ENCODE measurements around the gene CIZ1. TPM values are rescaled to one million over a fixed set of nuclear protein-coding genes. Genes with fewer than 3 reads are reported as not detected.

The CIZ1 gene
- total and polyA plus RNA-seq, 9 of the 15 experiments (the other 6 are each of a cell fraction or from before 2014, with no cell fraction given): 6.6 to 329 (median 87.8) TPM

DNA sequence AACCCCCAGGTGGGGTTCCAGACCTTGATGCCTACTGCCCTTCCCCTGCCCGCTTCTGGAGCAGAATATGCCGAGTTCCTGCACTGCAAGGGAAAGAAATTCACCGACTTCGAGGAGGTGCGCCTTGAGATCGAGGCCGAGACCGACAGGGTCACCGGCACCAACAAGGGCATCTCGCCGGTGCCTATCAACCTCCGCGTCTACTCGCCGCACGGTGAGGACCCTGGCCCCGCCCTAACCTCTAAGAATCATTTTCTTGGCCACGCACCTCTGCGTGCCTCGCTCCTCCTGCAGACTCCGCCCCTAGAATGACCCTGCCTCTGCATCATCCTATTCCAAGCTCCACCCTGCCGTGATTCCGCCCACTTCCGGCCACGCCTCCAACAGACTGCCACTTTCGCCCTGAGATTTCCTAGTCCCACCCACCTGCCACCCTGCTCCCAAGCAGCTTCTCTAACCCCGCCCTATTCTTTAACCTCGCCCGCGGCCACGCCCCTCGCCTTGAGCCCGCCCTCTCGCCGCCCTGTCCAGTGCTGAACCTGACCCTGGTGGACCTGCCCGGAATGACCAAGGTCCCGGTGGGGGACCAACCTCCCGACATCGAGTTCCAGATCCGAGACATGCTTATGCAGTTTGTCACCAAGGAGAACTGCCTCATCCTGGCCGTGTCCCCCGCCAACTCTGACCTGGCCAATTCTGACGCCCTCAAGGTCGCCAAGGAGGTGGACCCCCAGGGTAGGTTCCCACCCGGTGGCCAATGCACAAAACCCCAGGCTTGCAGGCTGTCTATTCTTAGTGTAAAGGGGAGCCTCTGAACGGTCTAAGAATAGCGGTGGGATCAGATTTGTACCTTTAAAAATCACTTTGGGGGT, 27.4 kb upstream of the CIZ1 start (continued):
- TF ChIP-seq SRSF3 (IDR thresholded peaks at IDR 0.05; ENCODE audit: insufficient read depth, low read length) (no peak), TAF7 (tag; IDR thresholded peaks at IDR 0.05) (no peak), HMG20B (CRISPR knock-in tag; IDR thresholded peaks at IDR 0.05) (no peak), ZBED1 (IDR thresholded peaks at IDR 0.05) (no peak), IFI16 (CRISPR knock-in tag; IDR thresholded peaks at IDR 0.05) (0 out of 2 replicates have a peak, but pooled peaks have one; percentile 38), FOXK1 (CRISPR knock-in tag; IDR thresholded peaks at IDR 0.05; ENCODE audit: borderline replicate concordance) (no peak), FIP1L1 (IDR thresholded peaks at IDR 0.05; ENCODE audit: low read depth, low read length, poor library complexity, severe bottlenecking) (no peak), CBX1 (IDR thresholded peaks at IDR 0.05; ENCODE audit: low read depth) (no peak), DPF2 (IDR thresholded peaks at IDR 0.05) (no peak), GATAD2B (IDR thresholded peaks at IDR 0.05; ENCODE audit: borderline replicate concordance) (no peak)
- TF ChIP-seq, protein P1, sequence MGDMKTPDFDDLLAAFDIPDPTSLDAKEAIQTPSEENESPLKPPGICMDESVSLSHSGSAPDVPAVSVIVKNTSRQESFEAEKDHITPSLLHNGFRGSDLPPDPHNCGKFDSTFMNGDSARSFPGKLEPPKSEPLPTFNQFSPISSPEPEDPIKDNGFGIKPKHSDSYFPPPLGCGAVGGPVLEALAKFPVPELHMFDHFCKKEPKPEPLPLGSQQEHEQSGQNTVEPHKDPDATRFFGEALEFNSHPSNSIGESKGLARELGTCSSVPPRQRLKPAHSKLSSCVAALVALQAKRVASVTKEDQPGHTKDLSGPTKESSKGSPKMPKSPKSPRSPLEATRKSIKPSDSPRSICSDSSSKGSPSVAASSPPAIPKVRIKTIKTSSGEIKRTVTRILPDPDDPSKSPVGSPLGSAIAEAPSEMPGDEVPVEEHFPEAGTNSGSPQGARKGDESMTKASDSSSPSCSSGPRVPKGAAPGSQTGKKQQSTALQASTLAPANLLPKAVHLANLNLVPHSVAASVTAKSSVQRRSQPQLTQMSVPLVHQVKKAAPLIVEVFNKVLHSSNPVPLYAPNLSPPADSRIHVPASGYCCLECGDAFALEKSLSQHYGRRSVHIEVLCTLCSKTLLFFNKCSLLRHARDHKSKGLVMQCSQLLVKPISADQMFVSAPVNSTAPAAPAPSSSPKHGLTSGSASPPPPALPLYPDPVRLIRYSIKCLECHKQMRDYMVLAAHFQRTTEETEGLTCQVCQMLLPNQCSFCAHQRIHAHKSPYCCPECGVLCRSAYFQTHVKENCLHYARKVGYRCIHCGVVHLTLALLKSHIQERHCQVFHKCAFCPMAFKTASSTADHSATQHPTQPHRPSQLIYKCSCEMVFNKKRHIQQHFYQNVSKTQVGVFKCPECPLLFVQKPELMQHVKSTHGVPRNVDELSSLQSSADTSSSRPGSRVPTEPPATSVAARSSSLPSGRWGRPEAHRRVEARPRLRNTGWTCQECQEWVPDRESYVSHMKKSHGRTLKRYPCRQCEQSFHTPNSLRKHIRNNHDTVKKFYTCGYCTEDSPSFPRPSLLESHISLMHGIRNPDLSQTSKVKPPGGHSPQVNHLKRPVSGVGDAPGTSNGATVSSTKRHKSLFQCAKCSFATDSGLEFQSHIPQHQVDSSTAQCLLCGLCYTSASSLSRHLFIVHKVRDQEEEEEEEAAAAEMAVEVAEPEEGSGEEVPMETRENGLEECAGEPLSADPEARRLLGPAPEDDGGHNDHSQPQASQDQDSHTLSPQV (IDR thresholded peaks at IDR 0.05): no peak
- TF ChIP-seq, protein P2, sequence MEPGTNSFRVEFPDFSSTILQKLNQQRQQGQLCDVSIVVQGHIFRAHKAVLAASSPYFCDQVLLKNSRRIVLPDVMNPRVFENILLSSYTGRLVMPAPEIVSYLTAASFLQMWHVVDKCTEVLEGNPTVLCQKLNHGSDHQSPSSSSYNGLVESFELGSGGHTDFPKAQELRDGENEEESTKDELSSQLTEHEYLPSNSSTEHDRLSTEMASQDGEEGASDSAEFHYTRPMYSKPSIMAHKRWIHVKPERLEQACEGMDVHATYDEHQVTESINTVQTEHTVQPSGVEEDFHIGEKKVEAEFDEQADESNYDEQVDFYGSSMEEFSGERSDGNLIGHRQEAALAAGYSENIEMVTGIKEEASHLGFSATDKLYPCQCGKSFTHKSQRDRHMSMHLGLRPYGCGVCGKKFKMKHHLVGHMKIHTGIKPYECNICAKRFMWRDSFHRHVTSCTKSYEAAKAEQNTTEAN (CRISPR knock-in tag; IDR thresholded peaks at IDR 0.05): no peak
- TF ChIP-seq, protein P3, sequence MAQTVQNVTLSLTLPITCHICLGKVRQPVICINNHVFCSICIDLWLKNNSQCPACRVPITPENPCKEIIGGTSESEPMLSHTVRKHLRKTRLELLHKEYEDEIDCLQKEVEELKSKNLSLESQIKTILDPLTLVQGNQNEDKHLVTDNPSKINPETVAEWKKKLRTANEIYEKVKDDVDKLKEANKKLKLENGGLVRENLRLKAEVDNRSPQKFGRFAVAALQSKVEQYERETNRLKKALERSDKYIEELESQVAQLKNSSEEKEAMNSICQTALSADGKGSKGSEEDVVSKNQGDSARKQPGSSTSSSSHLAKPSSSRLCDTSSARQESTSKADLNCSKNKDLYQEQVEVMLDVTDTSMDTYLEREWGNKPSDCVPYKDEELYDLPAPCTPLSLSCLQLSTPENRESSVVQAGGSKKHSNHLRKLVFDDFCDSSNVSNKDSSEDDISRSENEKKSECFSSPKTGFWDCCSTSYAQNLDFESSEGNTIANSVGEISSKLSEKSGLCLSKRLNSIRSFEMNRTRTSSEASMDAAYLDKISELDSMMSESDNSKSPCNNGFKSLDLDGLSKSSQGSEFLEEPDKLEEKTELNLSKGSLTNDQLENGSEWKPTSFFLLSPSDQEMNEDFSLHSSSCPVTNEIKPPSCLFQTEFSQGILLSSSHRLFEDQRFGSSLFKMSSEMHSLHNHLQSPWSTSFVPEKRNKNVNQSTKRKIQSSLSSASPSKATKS (CRISPR knock-in tag; IDR thresholded peaks at IDR 0.05): no peak
- TF ChIP-seq, protein P4, sequence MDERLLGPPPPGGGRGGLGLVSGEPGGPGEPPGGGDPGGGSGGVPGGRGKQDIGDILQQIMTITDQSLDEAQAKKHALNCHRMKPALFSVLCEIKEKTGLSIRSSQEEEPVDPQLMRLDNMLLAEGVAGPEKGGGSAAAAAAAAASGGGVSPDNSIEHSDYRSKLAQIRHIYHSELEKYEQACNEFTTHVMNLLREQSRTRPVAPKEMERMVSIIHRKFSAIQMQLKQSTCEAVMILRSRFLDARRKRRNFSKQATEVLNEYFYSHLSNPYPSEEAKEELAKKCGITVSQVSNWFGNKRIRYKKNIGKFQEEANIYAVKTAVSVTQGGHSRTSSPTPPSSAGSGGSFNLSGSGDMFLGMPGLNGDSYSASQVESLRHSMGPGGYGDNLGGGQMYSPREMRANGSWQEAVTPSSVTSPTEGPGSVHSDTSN (CRISPR knock-in tag; IDR thresholded peaks at IDR 0.05; ENCODE audit: low read depth): no peak
- TF ChIP-seq, protein P4 (tag; conservative IDR thresholded peaks at IDR 0.05; ENCODE audit: low read depth): no peak
- TF ChIP-seq, protein P5, sequence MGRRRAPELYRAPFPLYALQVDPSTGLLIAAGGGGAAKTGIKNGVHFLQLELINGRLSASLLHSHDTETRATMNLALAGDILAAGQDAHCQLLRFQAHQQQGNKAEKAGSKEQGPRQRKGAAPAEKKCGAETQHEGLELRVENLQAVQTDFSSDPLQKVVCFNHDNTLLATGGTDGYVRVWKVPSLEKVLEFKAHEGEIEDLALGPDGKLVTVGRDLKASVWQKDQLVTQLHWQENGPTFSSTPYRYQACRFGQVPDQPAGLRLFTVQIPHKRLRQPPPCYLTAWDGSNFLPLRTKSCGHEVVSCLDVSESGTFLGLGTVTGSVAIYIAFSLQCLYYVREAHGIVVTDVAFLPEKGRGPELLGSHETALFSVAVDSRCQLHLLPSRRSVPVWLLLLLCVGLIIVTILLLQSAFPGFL (CRISPR knock-in tag; IDR thresholded peaks at IDR 0.05): no peak

Measured in K562 (cell line).